Activated CD4-positive, alpha-beta memory T cell treated with anti-CD3 and anti-CD28 coated beads for 36 hours (primary cell): Measurements from ENCODE around the gene CCDC61. TPM values are rescaled to one million over a fixed set of nuclear protein-coding genes. Genes with fewer than 3 reads are reported as not detected.

ENCODE experiments used
- CTCF ChIA-PET: fragments of 350-600 bp; sonication (Branson Sonifier 250); formaldehyde crosslinking; loops from one replicate; lab custom pipeline; 2021; ENCODE audit warnings: antibody characterized with exemption, inconsistent platforms; lab: Charles Lee
- POLR2A ChIA-PET: fragments of 350-600 bp; sonication (Branson Sonifier 250); formaldehyde crosslinking; loops from one replicate; lab custom pipeline; 2021; ENCODE audit warnings: antibody characterized with exemption; lab: Charles Lee
- DNase-seq: peaks from one replicate; pipeline ENCODE4 v3.0.0-alpha.2; 2020
- H3K27ac Mint-ChIP-seq: one replicate; pipeline ENCODE4 v1.8.0; 2021; ENCODE audit warnings: mixed read lengths
- H3K27me3 Mint-ChIP-seq: one replicate; pipeline ENCODE4 v1.8.0; 2021; ENCODE audit warnings: mixed read lengths
- H3K36me3 Mint-ChIP-seq: one replicate; pipeline ENCODE4 v1.8.0; 2021; ENCODE audit warnings: mixed read lengths
- H3K4me1 Mint-ChIP-seq: one replicate; pipeline ENCODE4 v1.8.0; 2021; ENCODE audit warnings: low read depth, mixed read lengths
- H3K4me3 Mint-ChIP-seq: one replicate; pipeline ENCODE4 v1.8.0; 2021; ENCODE audit warnings: mild to moderate bottlenecking, mixed read lengths
- H3K9me3 Mint-ChIP-seq: one replicate; pipeline ENCODE4 v1.8.0; 2021; ENCODE audit warnings: mixed read lengths
- intact Hi-C: fragments of 100-400 bp; cut with micrococcal nuclease; formaldehyde crosslinking; loops from one replicate; pipeline ENCODE4 v1.15.1; 2023
- total RNA-seq, 2 experiments: library from RNA; stranded (reverse); gene quantifications; one replicate each; pipeline ENCODE4 v1.2.3, GENCODE V29; 2021

Gene CCDC61
- total RNA-seq, 2 experiments from 2014 or later: 28.4 to 30.5 TPM

- H3K36me3 Mint-ChIP-seq: no peaks in the 10 kb centered on the region
- DNase-seq: no peak
- peaks cover 17% of the 10 kb centered on the region for H3K27me3 Mint-ChIP-seq
- H3K4me1 Mint-ChIP-seq: no peaks in the 10 kb centered on the region
- intact Hi-C loops: no loop called here
- H3K27ac Mint-ChIP-seq: no peak overlapping the region
- CTCF ChIA-PET: no interaction called here
- POLR2A ChIA-PET: no interaction called here
- no peaks in the 10 kb centered on the region for H3K9me3 Mint-ChIP-seq
- no peak overlapping the region for H3K4me3 Mint-ChIP-seq
Observed at GRCh38 chr19:45981350-45981749, 13.9 kb upstream of the CCDC61 start.

- no peak for DNase-seq
- ChIA-PET CTCF (interaction anchor here (1.3 kb wide), 1 partner anchor 32 kb away, joined by 3 read pairs; no protein-coding TSS in a partner anchor), POLR2A (no interaction called here)
- peaks cover 20% of the 10 kb centered on the region for H3K27me3 Mint-ChIP-seq
- intact Hi-C loops: no loop called here
- H3K4me3 Mint-ChIP-seq: no peak overlapping the region
- no peaks in the 10 kb centered on the region for H3K4me1 Mint-ChIP-seq
- H3K27ac Mint-ChIP-seq: no peak overlapping the region
- no peaks in the 10 kb centered on the region for H3K9me3 Mint-ChIP-seq
- no peaks in the 10 kb centered on the region for H3K36me3 Mint-ChIP-seq
Observed at GRCh38 chr19:45985321-45985720, 9.9 kb upstream of the CCDC61 start.

DNA sequence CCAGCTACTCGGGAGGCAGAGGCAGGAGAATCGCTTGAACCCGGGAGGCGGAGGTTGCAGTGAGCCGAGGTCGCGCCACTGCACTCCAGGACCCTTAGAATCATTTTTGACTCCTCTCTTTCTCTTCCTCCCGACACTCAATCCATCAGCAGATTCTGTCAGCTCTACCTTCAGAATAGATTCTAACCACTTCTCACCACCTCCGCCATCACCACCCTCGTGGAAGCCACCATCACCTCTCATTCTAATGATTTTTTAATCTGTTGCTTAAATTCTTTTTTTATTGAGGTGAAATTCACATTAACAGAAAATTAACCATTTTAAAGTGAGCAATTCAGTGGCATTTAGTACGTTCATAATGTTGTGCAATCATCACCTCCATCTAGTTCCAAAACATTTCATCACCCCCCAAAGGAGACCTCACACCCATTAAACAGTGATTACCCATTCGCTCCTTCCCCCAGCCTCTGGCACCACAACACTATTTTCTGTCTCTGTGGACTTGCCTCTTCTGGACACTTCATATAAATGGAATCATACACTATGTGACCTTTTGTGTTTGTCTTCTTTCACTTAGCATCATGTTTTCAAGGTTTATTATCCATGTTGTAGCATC is 5.0 kb upstream of the CCDC61 start:
- ChIA-PET POLR2A (no interaction called here), CTCF (interaction anchor here (0.9 kb wide), 1 partner anchor 30 kb away, joined by 3 read pairs; no protein-coding TSS in a partner anchor)
- Mint-ChIP-seq H3K27ac (no peak overlapping the region), H3K36me3 (no peaks in the 10 kb centered on the region), H3K4me1 (peaks cover 2% of the 10 kb centered on the region), H3K27me3 (peaks cover 12% of the 10 kb centered on the region), H3K4me3 (no peak overlapping the region), H3K9me3 (no peaks in the 10 kb centered on the region)
- no peak for DNase-seq
- intact Hi-C loops: no loop called here

DNA sequence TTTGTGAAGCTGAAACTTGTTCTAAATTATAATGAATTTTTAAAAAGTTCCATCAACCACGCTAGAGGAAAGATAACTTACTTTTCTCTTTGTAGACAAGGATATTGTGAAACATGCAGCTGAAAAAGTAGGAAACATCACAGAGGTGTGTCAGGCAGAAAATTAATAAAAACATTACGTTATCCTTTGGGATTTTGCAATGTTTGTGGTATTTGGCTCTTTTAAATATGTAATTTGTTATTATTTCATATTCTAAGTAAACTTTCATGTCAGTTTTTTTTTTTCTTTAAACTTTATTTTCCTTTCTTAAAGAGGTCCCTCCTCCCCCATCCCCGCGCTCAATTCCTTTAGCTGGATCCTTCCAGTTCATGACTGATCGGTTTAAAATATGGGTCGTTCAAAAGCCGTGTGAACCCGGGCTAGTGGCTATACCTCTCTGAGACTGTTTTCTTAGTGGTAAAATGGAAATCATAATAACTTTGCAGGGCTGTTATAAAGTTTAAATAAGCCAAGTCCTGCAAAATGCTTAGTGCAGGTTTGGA is 740 bp upstream of the CCDC61 start:
- CTCF ChIA-PET: interaction anchor here (0.8 to 2.6 kb wide), 8 partner anchors 11 to 271 kb away, joined by 3 to 11 read pairs (median 5); partner anchors contain the start of genes FOXA3, IRF2BP1 and SYMPK
- intact Hi-C loops: loop anchor here (2.0 kb wide), 2 partner anchors 68 to 352 kb away; partner anchors contain the start of gene PPP5C

GRCh38 chr19:45995715-45996385 is 583 bp downstream of the CCDC61 start:
- CTCF ChIA-PET: interaction anchor here (1.1 to 2.6 kb wide), 11 partner anchors 10 to 269 kb away, joined by 3 to 11 read pairs (median 5); partner anchors contain the start of genes IRF2BP1, MYPOP and SYMPK

More for the DNA sequence above, 740 bp upstream of the CCDC61 start:
- peaks cover 6% of the 10 kb centered on the region for H3K27me3 Mint-ChIP-seq
- POLR2A ChIA-PET: interaction anchor here (1.2 kb wide), 1 partner anchor 92 kb away, joined by 3 read pairs; the partner anchor contains the start of gene MYPOP
- peaks cover 6% of the 10 kb centered on the region for H3K36me3 Mint-ChIP-seq
- peaks cover 11% of the 10 kb centered on the region for H3K4me1 Mint-ChIP-seq
- no peaks in the 10 kb centered on the region for H3K9me3 Mint-ChIP-seq
- no peak overlapping the region for H3K4me3 Mint-ChIP-seq
- DNase-seq: no peak
- no peak overlapping the region for H3K27ac Mint-ChIP-seq

GRCh38 chr19:45996933-45997332 is 1.7 kb downstream of the CCDC61 start:
- Mint-ChIP-seq H3K36me3 (peaks cover 6% of the 10 kb centered on the region), H3K9me3 (no peaks in the 10 kb centered on the region), H3K4me1 (peaks cover 26% of the 10 kb centered on the region), H3K27me3 (peaks cover 3% of the 10 kb centered on the region), H3K4me3 (no peak overlapping the region), H3K27ac (no peak overlapping the region)
- no peak for DNase-seq
- intact Hi-C loops: no loop called here
- ChIA-PET CTCF (interaction anchor here (1.2 to 2.0 kb wide), 4 partner anchors 13 to 134 kb away, joined by 3 to 10 read pairs (median 4); partner anchors contain the start of genes MYPOP and SYMPK), POLR2A (no interaction called here)

More at GRCh38 chr19:45995715-45996385, 583 bp downstream of the CCDC61 start:
- Mint-ChIP-seq H3K4me3 (no peak overlapping the region), H3K27ac (no peak overlapping the region), H3K9me3 (no peaks in the 10 kb centered on the region), H3K4me1 (peaks cover 24% of the 10 kb centered on the region), H3K36me3 (peaks cover 6% of the 10 kb centered on the region), H3K27me3 (peaks cover 3% of the 10 kb centered on the region)
- intact Hi-C loops: loop anchor here (1.0 to 2.0 kb wide), 6 partner anchors 20 to 351 kb away; partner anchors contain the start of genes IRF2BP1, MYPOP, PPP5C and SYMPK
- POLR2A ChIA-PET: interaction anchor here (0.6 kb wide), 1 partner anchor 93 kb away, joined by 3 read pairs; no protein-coding TSS in a partner anchor
- no peak for DNase-seq

GRCh38 chr19:45998834-45999233 is 3.6 kb downstream of the CCDC61 start:
- Mint-ChIP-seq H3K4me1 (peaks cover 26% of the 10 kb centered on the region), H3K9me3 (no peaks in the 10 kb centered on the region), H3K27me3 (peaks cover 3% of the 10 kb centered on the region), H3K27ac (no peak overlapping the region), H3K4me3 (no peak overlapping the region), H3K36me3 (peaks cover 6% of the 10 kb centered on the region)
- CTCF ChIA-PET: interaction anchor here (0.9 to 2.0 kb wide), 3 partner anchors 11 to 30 kb away, joined by 4 to 10 read pairs (median 4); no protein-coding TSS in a partner anchor
- no peak for DNase-seq
- POLR2A ChIA-PET: no interaction called here
- intact Hi-C loops: no loop called here

GRCh38 chr19:45999653-46000121 is 4.4 kb downstream of the CCDC61 start:
- Mint-ChIP-seq H3K9me3 (no peaks in the 10 kb centered on the region), H3K36me3 (peaks cover 6% of the 10 kb centered on the region), H3K4me3 (no peak overlapping the region), H3K4me1 (peaks cover 24% of the 10 kb centered on the region), H3K27ac (no peak overlapping the region), H3K27me3 (peaks cover 3% of the 10 kb centered on the region)
- ChIA-PET CTCF (interaction anchor here (1.4 kb wide), 1 partner anchor 17 kb away, joined by 4 read pairs; no protein-coding TSS in a partner anchor), POLR2A (no interaction called here)
- intact Hi-C loops: no loop called here
- DNase-seq: peak; percentile 40

- peaks cover 24% of the 10 kb centered on the region for H3K4me1 Mint-ChIP-seq
- no peak overlapping the region for H3K27ac Mint-ChIP-seq
- POLR2A ChIA-PET: no interaction called here
- peaks cover 10% of the 10 kb centered on the region for H3K36me3 Mint-ChIP-seq
- intact Hi-C loops: no loop called here
- no peaks in the 10 kb centered on the region for H3K9me3 Mint-ChIP-seq
- peak; percentile 83 for DNase-seq
- H3K27me3 Mint-ChIP-seq: peaks cover 3% of the 10 kb centered on the region
- CTCF ChIA-PET: interaction anchor here (1.0 kb wide), 1 partner anchor 27 kb away, joined by 3 read pairs; no protein-coding TSS in a partner anchor
- H3K4me3 Mint-ChIP-seq: peak overlapping the region; percentile 52
Observed at GRCh38 chr19:46000491-46001246, 5.4 kb downstream of the CCDC61 start.

- POLR2A ChIA-PET: no interaction called here
- peaks cover 24% of the 10 kb centered on the region for H3K4me1 Mint-ChIP-seq
- peaks cover 3% of the 10 kb centered on the region for H3K27me3 Mint-ChIP-seq
- no peak overlapping the region for H3K27ac Mint-ChIP-seq
- DNase-seq: no peak
- H3K9me3 Mint-ChIP-seq: no peaks in the 10 kb centered on the region
- CTCF ChIA-PET: interaction anchor here (0.8 kb wide), 1 partner anchor 26 kb away, joined by 3 read pairs; no protein-coding TSS in a partner anchor
- intact Hi-C loops: no loop called here
- peaks cover 11% of the 10 kb centered on the region for H3K36me3 Mint-ChIP-seq
- no peak overlapping the region for H3K4me3 Mint-ChIP-seq
Observed at GRCh38 chr19:46002678-46003275, 7.5 kb downstream of the CCDC61 start.

GRCh38 chr19:46006411-46006810 is 11.1 kb downstream of the CCDC61 start:
- POLR2A ChIA-PET: no interaction called here
- H3K27me3 Mint-ChIP-seq: no peaks in the 10 kb centered on the region
- no peak overlapping the region for H3K27ac Mint-ChIP-seq
- H3K36me3 Mint-ChIP-seq: peaks cover 16% of the 10 kb centered on the region
- H3K4me3 Mint-ChIP-seq: no peak overlapping the region
- no peaks in the 10 kb centered on the region for H3K9me3 Mint-ChIP-seq
- intact Hi-C loops: no loop called here
- DNase-seq: no peak
- no peaks in the 10 kb centered on the region for H3K4me1 Mint-ChIP-seq
- CTCF ChIA-PET: interaction anchor here (0.6 to 1.1 kb wide), 2 partner anchors 11 to 1646 kb away, joined by 3 to 4 read pairs; partner anchors contain the start of gene CCDC61
